HEK293T (cell line): ENCODE data around the gene PLAC8.

ENCODE experiments used
- ARNT ChIP-seq: fragments of 450-650 bp; IDR thresholded peaks from 2 replicates; pipeline ENCODE4 v1.6.1; 2017; ENCODE audit warnings: mild to moderate bottlenecking
- BHLHE40 ChIP-seq: fragments of 450-650 bp; IDR thresholded peaks from 2 replicates; pipeline ENCODE4 v1.6.1; 2016; ENCODE audit warnings: mild to moderate bottlenecking, moderate library complexity, borderline replicate concordance
- CTBP1 ChIP-seq: fragments of 450-650 bp; IDR thresholded peaks from 2 replicates; pipeline ENCODE4 v1.6.1; 2016; ENCODE audit warnings: borderline replicate concordance
- FOXA1 ChIP-seq: fragments of 450-650 bp; IDR thresholded peaks from 2 replicates; pipeline ENCODE4 v1.6.1; 2016; ENCODE audit warnings: mild to moderate bottlenecking
- FOXK2 ChIP-seq: fragments of 450-650 bp; IDR thresholded peaks from 2 replicates; pipeline ENCODE4 v1.6.1; 2016; ENCODE audit warnings: mild to moderate bottlenecking
- FOXM1 ChIP-seq: fragments of 450-650 bp; IDR thresholded peaks from 2 replicates; pipeline ENCODE4 v1.6.1; 2017; ENCODE audit warnings: mild to moderate bottlenecking, borderline replicate concordance
- HDGF ChIP-seq: fragments of 450-650 bp; IDR thresholded peaks from 2 replicates; pipeline ENCODE4 v1.6.1; 2017; ENCODE audit warnings: antibody characterized with exemption, borderline replicate concordance
- LEF1 ChIP-seq: fragments of 450-650 bp; IDR thresholded peaks from 2 replicates; pipeline ENCODE4 v1.6.1; 2017; ENCODE audit warnings: mild to moderate bottlenecking, borderline replicate concordance
- SP1 ChIP-seq: fragments of 450-650 bp; IDR thresholded peaks from 2 replicates; pipeline ENCODE4 v1.6.1; 2017
- SUZ12 ChIP-seq: fragments of 450-650 bp; IDR thresholded peaks from 2 replicates; pipeline ENCODE4 v1.6.1; 2016; ENCODE audit warnings: mild to moderate bottlenecking
- TARDBP ChIP-seq: fragments of 450-650 bp; IDR thresholded peaks from 2 replicates; pipeline ENCODE4 v1.6.1; 2016
- ZNF384 ChIP-seq: fragments of 450-650 bp; IDR thresholded peaks from 2 replicates; pipeline ENCODE4 v1.6.1; 2016

DNA sequence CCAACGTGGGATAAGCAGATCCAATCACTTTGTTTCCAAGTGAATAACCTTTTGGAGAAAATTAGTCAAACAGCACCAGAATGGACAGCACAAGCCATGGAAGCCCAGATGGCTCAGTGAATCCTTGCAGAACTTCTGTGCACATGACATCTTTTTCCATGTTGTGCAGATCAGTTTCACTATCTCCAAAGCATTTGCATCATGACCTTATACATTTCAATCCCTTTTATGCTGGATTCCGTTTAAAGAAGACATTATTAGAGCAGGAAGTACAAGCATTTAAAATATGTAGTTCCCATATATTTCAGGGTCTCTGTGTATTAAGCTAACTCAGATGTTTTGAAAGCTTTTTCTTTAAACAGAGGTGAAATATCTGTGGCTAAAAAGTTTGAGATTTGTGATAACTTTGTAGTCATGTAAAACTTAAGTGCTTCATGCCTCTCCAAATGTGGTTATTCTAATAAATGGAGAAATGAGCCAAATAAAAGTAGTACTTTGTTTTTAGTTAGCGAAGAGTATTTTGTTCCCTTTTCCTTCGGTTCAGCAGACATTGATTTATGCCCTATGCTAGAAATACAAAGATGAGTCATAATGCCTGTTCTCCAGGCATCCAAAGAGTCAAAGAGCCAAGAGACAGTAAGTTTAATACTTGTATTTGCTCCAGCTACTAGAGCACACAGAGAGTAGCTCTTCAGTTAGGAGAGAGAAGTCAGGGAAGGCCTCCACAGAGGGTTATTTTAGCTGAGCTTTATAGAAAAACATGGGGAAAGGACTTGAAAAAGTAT lies 39.0 kb downstream of the PLAC8 start:
- TF ChIP-seq TARDBP (no peak), BHLHE40 (no peak), FOXA1 (no peak), FOXM1 (no peak), CTBP1 (no peak), SP1 (no peak), FOXK2 (no peak), HDGF (no peak), SUZ12 (no peak), LEF1 (no peak), ARNT (no peak), ZNF384 (no peak)
